IMR-90 (cell line): ENCODE results near the gene CENPVL2. TPM values are rescaled to one million over a fixed set of nuclear protein-coding genes. Genes with fewer than 3 reads are reported as not detected.

ENCODE experiments used
- ATAC-seq: fragments of 200-7000 bp; cut with Tn5 transposase; 2 replicates; pipeline ENCODE4 v1.9.1; 2020; ENCODE audit warnings: low read depth, mild to moderate bottlenecking, moderate library complexity
- BruUV-seq: library from RNA; stranded (reverse); fragments of 400-500 nt; replicated peaks from 2 replicates; lab custom pipeline; 2021; lab: Mats Ljungman, UMichigan
- CTCF ChIA-PET: fragments of 300-600 bp; formaldehyde crosslinking; extraction: SDS; loops from one replicate; lab custom pipeline; 2021; ENCODE audit warnings: antibody characterized with exemption; lab: Yijun Ruan, JAX
- POLR2A ChIA-PET: fragments of 300-600 bp; sonication (Branson Sonifier 250); formaldehyde crosslinking; loops from one replicate; lab custom pipeline; 2022; ENCODE audit warnings: antibody characterized with exemption; ENCODE audit not compliant: unreplicated experiment; lab: Charles Lee
- DNase-seq: peaks from one replicate; pipeline ENCODE4 v3.0.0; 2013
- H2AFZ ChIP-seq: replicated peaks from 2 replicates; pipeline ENCODE3; 2013; ENCODE audit warnings: low read length, mild to moderate bottlenecking; ENCODE audit not compliant: poor library complexity
- H2AK5ac ChIP-seq: 2 replicates; pipeline ENCODE4 v1.6.1; 2013; ENCODE audit warnings: low read depth, low read length, inconsistent platforms
- H2AK9ac ChIP-seq: replicated peaks from 2 replicates; pipeline ENCODE3; 2013; ENCODE audit warnings: mild to moderate bottlenecking, low read depth, low read length, moderate library complexity; ENCODE audit not compliant: poor library complexity
- H2BK120ac ChIP-seq: 2 replicates; pipeline ENCODE4 v1.6.1; 2013; ENCODE audit warnings: low read depth, low read length, inconsistent platforms
- H2BK15ac ChIP-seq: 3 replicates; pipeline ENCODE4 v1.6.1; 2013; ENCODE audit warnings: low read depth, low read length, inconsistent platforms
- H2BK20ac ChIP-seq: 2 replicates; pipeline ENCODE4 v1.6.1; 2013; ENCODE audit warnings: low read depth, mild to moderate bottlenecking, inconsistent platforms, low read length, moderate library complexity
- H2BK5ac ChIP-seq: 2 replicates; pipeline ENCODE4 v1.6.1; 2013; ENCODE audit warnings: mild to moderate bottlenecking, low read depth, low read length, inconsistent platforms; ENCODE audit not compliant: poor library complexity, severe bottlenecking
- H3K14ac ChIP-seq: replicated peaks from 2 replicates; pipeline ENCODE4 v1.6.1; 2013; ENCODE audit warnings: low read depth, low read length, inconsistent platforms
- H3K18ac ChIP-seq: 2 replicates; pipeline ENCODE4 v1.6.1; 2013; ENCODE audit warnings: low read depth, low read length, control low read depth
- H3K23ac ChIP-seq: 2 replicates; pipeline ENCODE4 v1.6.1; 2013; ENCODE audit warnings: low read depth, low read length, inconsistent platforms
- H3K27ac ChIP-seq: 2 replicates; pipeline ENCODE4 v1.5.1; 2013; ENCODE audit warnings: mild to moderate bottlenecking, control low read depth, low read length; ENCODE audit not compliant: insufficient read depth
- H3K27me3 ChIP-seq: 2 replicates; pipeline ENCODE4 v1.6.1; 2013; ENCODE audit warnings: low read length; ENCODE audit not compliant: control insufficient read depth, insufficient read depth
- H3K36me3 ChIP-seq: 2 replicates; pipeline ENCODE4 v1.6.1; 2013; ENCODE audit warnings: low read length, mixed read lengths; ENCODE audit not compliant: control insufficient read depth, insufficient read depth
- H3K4ac ChIP-seq: 2 replicates; pipeline ENCODE4 v1.6.1; 2013; ENCODE audit warnings: low read depth, low read length, inconsistent platforms
- H3K4me1 ChIP-seq: 2 replicates; pipeline ENCODE4 v1.6.1; 2013; ENCODE audit warnings: low read length, mixed read lengths; ENCODE audit not compliant: control insufficient read depth, insufficient read depth
- H3K4me2 ChIP-seq: 2 replicates; pipeline ENCODE4 v1.6.1; 2013; ENCODE audit warnings: low read depth, mild to moderate bottlenecking, control low read depth, low read length, moderate library complexity
- H3K4me3 ChIP-seq: 2 replicates; pipeline ENCODE4 v1.5.1; 2013; ENCODE audit warnings: low read depth, mild to moderate bottlenecking, control low read depth, low read length, moderate library complexity; ENCODE audit not compliant: insufficient read depth
- H3K56ac ChIP-seq: 2 replicates; pipeline ENCODE4 v1.6.1; 2013; ENCODE audit warnings: low read length, inconsistent platforms; ENCODE audit not compliant: insufficient read depth; ENCODE audit errors: extremely low read depth
- H3K79me1 ChIP-seq, 2 experiments: 2 replicates each; pipeline ENCODE4 v1.6.1; 2013; ENCODE audit warnings: low read length in 2 of 2, inconsistent platforms in 1 of 2, low read depth in 1 of 2
- H3K9ac ChIP-seq: 2 replicates; pipeline ENCODE4 v1.6.1; 2013; ENCODE audit warnings: low read depth, low read length, control low read depth
- H3K9me1 ChIP-seq: 2 replicates; pipeline ENCODE4 v1.6.1; 2013; ENCODE audit warnings: low read length, inconsistent platforms; ENCODE audit not compliant: insufficient read depth
- H3K9me3 ChIP-seq: 2 replicates; pipeline ENCODE4 v1.6.1; 2013; ENCODE audit warnings: low read length; ENCODE audit not compliant: control insufficient read depth, insufficient read depth
- H4K20me1 ChIP-seq: 2 replicates; pipeline ENCODE4 v1.6.1; 2013; ENCODE audit warnings: low read length, inconsistent platforms; ENCODE audit not compliant: insufficient read depth
- H4K5ac ChIP-seq: 2 replicates; pipeline ENCODE4 v1.6.1; 2013; ENCODE audit warnings: mild to moderate bottlenecking, low read depth, low read length, control low read depth
- H4K8ac ChIP-seq, 2 experiments: 2 replicates each; pipeline ENCODE4 v1.6.1; 2013; ENCODE audit warnings: low read depth in 2 of 2, low read length in 2 of 2, control low read depth in 1 of 2, inconsistent platforms in 1 of 2
- H4K91ac ChIP-seq: 2 replicates; pipeline ENCODE4 v1.6.1; 2013; ENCODE audit warnings: low read depth, low read length, inconsistent platforms; ENCODE audit not compliant: insufficient read depth
- BHLHE40 ChIP-seq: fragments of 150-350 bp; IDR thresholded peaks from 2 replicates; pipeline ENCODE4 v1.6.1; 2016; ENCODE audit warnings: mild to moderate bottlenecking, low read depth, low read length
- CEBPB ChIP-seq: IDR thresholded peaks from 2 replicates; pipeline ENCODE4 v1.6.1; 2012; ENCODE audit warnings: low read depth, low read length, improper control_type of control experiment
- CHD1 ChIP-seq: IDR thresholded peaks from 2 replicates; pipeline ENCODE4 v1.6.1; 2012; ENCODE audit warnings: low read depth, low read length, improper control_type of control experiment
- CTCF ChIP-seq: conservative IDR thresholded peaks from 2 replicates; pipeline ENCODE4 v1.5.1; 2012; ENCODE audit warnings: mild to moderate bottlenecking, low read depth, low read length, improper control_type of control experiment
- FOS ChIP-seq: fragments of 150-350 bp; IDR thresholded peaks from 2 replicates; pipeline ENCODE4 v1.6.1; 2016; ENCODE audit warnings: low read depth, low read length
- MAFK ChIP-seq: IDR thresholded peaks from 2 replicates; pipeline ENCODE4 v1.6.1; 2012; ENCODE audit warnings: low read depth, low read length, improper control_type of control experiment
- MAZ ChIP-seq: IDR thresholded peaks from 2 replicates; pipeline ENCODE4 v1.6.1; 2012; ENCODE audit warnings: low read depth, mild to moderate bottlenecking, low read length, improper control_type of control experiment, moderate library complexity, borderline replicate concordance
- MXI1 ChIP-seq: IDR thresholded peaks from 2 replicates; pipeline ENCODE4 v1.6.1; 2012; ENCODE audit warnings: low read depth, mild to moderate bottlenecking, low read length, moderate library complexity, borderline replicate concordance
- POLR2A ChIP-seq: IDR thresholded peaks from 2 replicates; pipeline ENCODE4 v1.6.1; 2012; ENCODE audit warnings: mild to moderate bottlenecking, low read depth, low read length
- RAD21 ChIP-seq: IDR thresholded peaks from 2 replicates; pipeline ENCODE4 v1.6.1; 2012; ENCODE audit warnings: low read length, improper control_type of control experiment
- RCOR1 ChIP-seq: IDR thresholded peaks from 2 replicates; pipeline ENCODE4 v1.6.1; 2012; ENCODE audit warnings: mild to moderate bottlenecking, low read length, improper control_type of control experiment; ENCODE audit not compliant: insufficient replicate concordance
- RFX5 ChIP-seq: IDR thresholded peaks from 2 replicates; pipeline ENCODE4 v1.8.0; 2012; ENCODE audit warnings: low read depth, mild to moderate bottlenecking, low read length, moderate library complexity
- SMC3 ChIP-seq: fragments of 150-350 bp; IDR thresholded peaks from 2 replicates; pipeline ENCODE4 v1.6.1; 2016; ENCODE audit warnings: low read depth, mild to moderate bottlenecking, antibody characterized with exemption, low read length, moderate library complexity
- USF2 ChIP-seq: fragments of 150-350 bp; IDR thresholded peaks from 2 replicates; pipeline ENCODE4 v1.6.1; 2017; ENCODE audit warnings: mild to moderate bottlenecking, antibody characterized with exemption, low read length, low read depth
- WGBS, 2 experiments: methylation state at CpG; one replicate each; pipeline versions ENCODE4 v1.1.5 to v1.1.7; 2013; ENCODE audit warnings: missing lambda C conversion rate in 2 of 2; ENCODE audit not compliant: insufficient read length in 1 of 2; ENCODE audit errors: extremely low coverage in 2 of 2; 5-methylcytosine and 5-hydroxymethylcytosine counted together
- dilution Hi-C: fragments of 300-500 bp; cut with HindIII; formaldehyde crosslinking; loops from one replicate; pipeline ENCODE4 v1.14.3; 2018; ENCODE audit warnings: low sequenced_read_pairs; ENCODE audit not compliant: unreplicated experiment
- in situ Hi-C: fragments of 300-500 bp; cut with MboI; formaldehyde crosslinking; loops from 3 replicates; pipeline ENCODE4 v1.14.3; 2019; ENCODE audit warnings: low sequenced_read_pairs, inconsistent platforms, mixed read lengths
- intact Hi-C: fragments of 100-400 bp; cut with micrococcal nuclease; formaldehyde crosslinking; loops from 2 replicates; pipeline ENCODE4 v1.10.0; 2022
- polyA plus RNA-seq, 3 experiments: library from polyadenylated mRNA; depleted of rRNA; stranded (reverse); fragments of >200 nt; gene quantifications; 2 replicates each; pipeline ENCODE4 v1.2.3, GENCODE V29; 2012; ENCODE audit warnings: low replicate concordance in 1 of 3
- total RNA-seq: library from RNA; depleted of rRNA; stranded (reverse); fragments of >200 nt; gene quantifications from 2 replicates; pipeline ENCODE4 v1.2.3, GENCODE V29; 2012

The CENPVL2 gene
- total and polyA plus RNA-seq, 2 of the 4 experiments (the other 2 are of a cell fraction): not detected

GRCh38 chrX:51694254-51694653 is 11.6 kb upstream of the CENPVL2 start:
- no peak overlapping the region for H2AK5ac ChIP-seq
- no peaks in the 10 kb centered on the region for H3K36me3 ChIP-seq
- no peak overlapping the region for H2BK120ac ChIP-seq
- H2BK5ac ChIP-seq: no peak overlapping the region
- no peak for DNase-seq
- no peak overlapping the region for H3K18ac ChIP-seq
- H3K27me3 ChIP-seq: peaks cover 4% of the 10 kb centered on the region; the same call in 1 of the 2 replicates
- H4K8ac ChIP-seq: no peak overlapping the region
- H3K9me1 ChIP-seq: no peaks in the 10 kb centered on the region
- H3K9me3 ChIP-seq: no peaks in the 10 kb centered on the region
- CTCF ChIA-PET: no interaction called here
- no peaks in the 10 kb centered on the region for H3K4me1 ChIP-seq
- no peak overlapping the region for H4K5ac ChIP-seq
- POLR2A ChIA-PET: no interaction called here
- no peak overlapping the region for H2BK20ac ChIP-seq
- no peak overlapping the region for H2AK9ac ChIP-seq
- in situ Hi-C loops: no loop called here
- H2BK15ac ChIP-seq: no peak overlapping the region
- no peak overlapping the region for H3K4me3 ChIP-seq
- H3K79me1 ChIP-seq: no peaks in the 10 kb centered on the region
- no peak overlapping the region for H3K23ac ChIP-seq
- no peak overlapping the region for H3K14ac ChIP-seq
- H3K4me2 ChIP-seq: no peak overlapping the region
- dilution Hi-C loops: no loop called here
- no CpG with 5 or more reads among the region's 6 CpGs for WGBS, 2 experiments
- no peak overlapping the region for H3K9ac ChIP-seq
- TF ChIP-seq BHLHE40 (no peak), RFX5 (no peak), POLR2A (no peak), CHD1 (no peak), MAZ (no peak), MXI1 (no peak), RCOR1 (no peak), MAFK (no peak), USF2 (no peak), SMC3 (no peak), FOS (no peak), CEBPB (no peak), RAD21 (no peak), CTCF (no peak)
- no peaks in the 10 kb centered on the region for H4K20me1 ChIP-seq
- intact Hi-C loops: no loop called here
- no peak overlapping the region for H3K4ac ChIP-seq
- H4K91ac ChIP-seq: no peak overlapping the region
- ATAC-seq: no peak
- H3K27ac ChIP-seq: no peak overlapping the region
- no TSS peak for BruUV-seq
- H2AFZ ChIP-seq: no peak overlapping the region
- no peak overlapping the region for H3K56ac ChIP-seq
